GM19023 (cell line): Measurements from ENCODE around the gene TRDN.

Experiments used
- ATAC-seq: cut with Tn5 transposase; IDR thresholded peaks from one replicate; pipeline ENCODE4 v1.9.1; 2021; ENCODE audit warnings: mild to moderate bottlenecking, moderate library complexity; ENCODE audit not compliant: unreplicated experiment

TRDN gene

GRCh38 chr6:123201869-123202372 is 434.8 kb downstream of the TRDN start:
- no peak for ATAC-seq

- ATAC-seq: no peak
Measured at GRCh38 chr6:123193298-123193697, 443.5 kb downstream of the TRDN start.

GRCh38 chr6:123189816-123190215 is 446.9 kb downstream of the TRDN start:
- no peak for ATAC-seq

- no peak for ATAC-seq
Measured at GRCh38 chr6:123182998-123183397, 453.8 kb downstream of the TRDN start.

GRCh38 chr6:123176706-123177105 is 460.0 kb downstream of the TRDN start:
- no peak for ATAC-seq

GRCh38 chr6:123171341-123172115 is 465.2 kb downstream of the TRDN start:
- ATAC-seq: no peak

- ATAC-seq: no peak
Measured at GRCh38 chr6:123169774-123170095, 467.0 kb downstream of the TRDN start.

GRCh38 chr6:123168892-123169773 is 467.6 kb downstream of the TRDN start:
- no peak for ATAC-seq

- no peak for ATAC-seq
Measured at GRCh38 chr6:123168466-123168865, 468.3 kb downstream of the TRDN start.
